Endothelial cell of umbilical vein (primary cell): ENCODE measurements around the gene VANGL2. TPM values are rescaled to one million over a fixed set of nuclear protein-coding genes. Genes with fewer than 3 reads are reported as not detected.

Experiments
- BruUV-seq: library from RNA; stranded (reverse); fragments of 400-500 nt; replicated peaks from 2 replicates; lab custom pipeline; 2021; lab: Mats Ljungman, UMichigan
- CTCF ChIA-PET: fragments of 300-600, 350-600 bp; sonication (Branson Sonifier 250); formaldehyde crosslinking; loops from one replicate; lab custom pipeline; 2021; ENCODE audit warnings: antibody characterized with exemption, inconsistent platforms; lab: Charles Lee
- POLR2A ChIA-PET: fragments of 300-600, 350-600 bp; sonication (Branson Sonifier 250); formaldehyde crosslinking; loops from one replicate; lab custom pipeline; 2021; ENCODE audit warnings: antibody characterized with exemption, inconsistent platforms; lab: Charles Lee
- DNase-seq: peaks from one replicate; pipeline ENCODE4 v3.0.0-alpha.2; 2011; ENCODE audit warnings: low read depth, low spot score
- FAIRE-seq: peaks from 2 replicates; lab custom pipeline; 2011; peaks lifted over from hg19 to GRCh38; lab: Jason Lieb, UNC
- H2AFZ ChIP-seq: 2 replicates; pipeline ENCODE4 v1.6.0; 2012; ENCODE audit warnings: low read depth, low read length, control low read depth, inconsistent platforms
- H3K27ac ChIP-seq: 2 replicates; pipeline ENCODE4 v1.5.1; 2011; ENCODE audit warnings: low read depth, mild to moderate bottlenecking, control low read depth, low read length, moderate library complexity; ENCODE audit not compliant: insufficient read depth
- H3K27me3 ChIP-seq, 2 experiments: 2 replicates each; pipeline versions ENCODE4 v1.6.0 to v1.6.1; 2011; ENCODE audit warnings: low read length in 2 of 2, mixed read lengths in 1 of 2; ENCODE audit not compliant: control insufficient read depth in 2 of 2, insufficient read depth in 2 of 2
- H3K36me3 ChIP-seq, 2 experiments: 2 replicates in 1 of 2; 3 replicates in 1 of 2; pipeline ENCODE4 v1.5.1; 2011; ENCODE audit warnings: low read length in 2 of 2, mild to moderate bottlenecking in 1 of 2, moderate library complexity in 1 of 2; ENCODE audit not compliant: control insufficient read depth in 2 of 2, insufficient read depth in 2 of 2; ENCODE audit errors: extremely low read depth in 1 of 2
- H3K4me1 ChIP-seq: 3 replicates; pipeline ENCODE4 v1.5.1; 2011; ENCODE audit warnings: mild to moderate bottlenecking, low read length; ENCODE audit not compliant: control insufficient read depth, insufficient read depth; ENCODE audit errors: extremely low read depth
- H3K4me2 ChIP-seq: 2 replicates; pipeline ENCODE4 v1.6.1; 2011; ENCODE audit warnings: low read length, control low read depth, mixed read lengths; ENCODE audit not compliant: insufficient read depth
- H3K4me3 ChIP-seq, 3 experiments: fragments of 200-600 bp in 1 of 3; sonication (generic), shearing (Covaris generic) in 1 of 3; replicated peaks in 1 of 3; 2 replicates each; pipeline ENCODE4 v1.5.1; 2011 to 2016; ENCODE audit warnings: control low read depth in 3 of 3, low read length in 3 of 3, mild to moderate bottlenecking in 2 of 3, inconsistent platforms in 1 of 3, low read depth in 1 of 3, moderate library complexity in 1 of 3; ENCODE audit not compliant: insufficient read depth in 1 of 3
- H3K79me2 ChIP-seq: 2 replicates; pipeline ENCODE4 v1.6.0; 2012; ENCODE audit warnings: low read length, inconsistent platforms; ENCODE audit not compliant: control insufficient read depth, insufficient read depth
- H3K9ac ChIP-seq: replicated peaks from 2 replicates; pipeline ENCODE3; 2011; ENCODE audit warnings: low read length, control low read depth; ENCODE audit not compliant: insufficient read depth; ENCODE audit errors: extremely low read depth
- H3K9me1 ChIP-seq: replicated peaks from 3 replicates; pipeline ENCODE4 v1.6.0; 2011; ENCODE audit warnings: mild to moderate bottlenecking, low read length; ENCODE audit not compliant: control insufficient read depth, insufficient read depth; ENCODE audit errors: extremely low read depth
- H3K9me3 ChIP-seq: replicated peaks from 2 replicates; pipeline ENCODE4 v1.5.1; 2012; ENCODE audit warnings: low read length, inconsistent platforms; ENCODE audit not compliant: control insufficient read depth, insufficient read depth
- H4K20me1 ChIP-seq: replicated peaks from 2 replicates; pipeline ENCODE3; 2011; ENCODE audit warnings: mild to moderate bottlenecking, low read length; ENCODE audit not compliant: control insufficient read depth, insufficient read depth; ENCODE audit errors: extremely low read depth
- EZH2 ChIP-seq: IDR thresholded peaks from 2 replicates; pipeline ENCODE4 v1.6.1; 2012; ENCODE audit warnings: borderline replicate concordance, low read depth, mild to moderate bottlenecking, moderate library complexity, low read length, inconsistent platforms; ENCODE audit not compliant: severe bottlenecking
- FOS ChIP-seq: IDR thresholded peaks from 2 replicates; pipeline ENCODE4 v1.6.1; 2011; ENCODE audit warnings: mild to moderate bottlenecking, low read length, moderate library complexity, borderline replicate concordance; ENCODE audit not compliant: insufficient read depth
- GATA2 ChIP-seq: IDR thresholded peaks from 2 replicates; pipeline ENCODE4 v1.7.0; 2011; ENCODE audit warnings: low read depth, mild to moderate bottlenecking, moderate library complexity, mixed read lengths, low read length; ENCODE audit not compliant: insufficient read length, insufficient read depth
- JUN ChIP-seq: IDR thresholded peaks from 2 replicates; pipeline ENCODE4 v1.6.1; 2011; ENCODE audit warnings: borderline replicate concordance, low read depth; ENCODE audit not compliant: insufficient read length, insufficient read depth
- MYC ChIP-seq: IDR thresholded peaks from one replicate; pipeline ENCODE4 v1.6.1; 2011; ENCODE audit warnings: mild to moderate bottlenecking, low read depth, low read length
- POLR2A ChIP-seq: IDR thresholded peaks from 2 replicates; pipeline ENCODE4 v1.6.1; 2012; ENCODE audit warnings: low read depth, mild to moderate bottlenecking, control low read depth, low read length
- POLR2AphosphoS5 ChIP-seq: IDR thresholded peaks from 2 replicates; pipeline ENCODE4 v1.6.1; 2012; ENCODE audit warnings: low read depth, mild to moderate bottlenecking, control low read depth, low read length, moderate library complexity; ENCODE audit not compliant: insufficient read depth
- dilution Hi-C: fragments of 300-500 bp; cut with MboI; formaldehyde crosslinking; loops from one replicate; pipeline ENCODE4 v1.15.0; 2019; ENCODE audit warnings: low sequenced_read_pairs; ENCODE audit not compliant: extremely low pct_ligation_motif_present
- intact Hi-C: fragments of 100-400 bp; cut with micrococcal nuclease; formaldehyde crosslinking; loops from one replicate; pipeline ENCODE4 v1.10.0; 2022
- polyA plus RNA-seq, 4 experiments: library from polyadenylated mRNA; depleted of rRNA in 3 of 4; stranded (reverse) in 3 of 4; unstranded in 1 of 4; fragments of >200 nt; gene quantifications; 2 replicates each; pipeline versions ENCODE4 v1.2.1 to v1.2.3, GENCODE V29; 2011 to 2012; ENCODE audit warnings: missing spikeins in 1 of 4
- total RNA-seq: library from RNA; stranded (reverse); gene quantifications from 2 replicates; pipeline ENCODE4 v1.2.3, GENCODE V29; 2021
- TF ChIP-seq, protein P1 (sequence below): IDR thresholded peaks from 2 replicates; pipeline ENCODE4 v1.6.1; 2011; ENCODE audit not compliant: insufficient read depth, insufficient read length
- TF ChIP-seq, protein P2 (sequence below), 2 donors: IDR thresholded peaks; 1 replicate in 1 of 2; 2 replicates in 1 of 2; pipeline ENCODE4 v1.5.1; 2011; ENCODE audit warnings: low read length in 2 of 2, mild to moderate bottlenecking in 2 of 2, moderate library complexity in 2 of 2, control low read depth in 1 of 2, inconsistent platforms in 1 of 2, low read depth in 1 of 2; ENCODE audit not compliant: insufficient read depth in 1 of 2; ENCODE audit errors: extremely low read depth in 1 of 2

The VANGL2 gene
- total and polyA plus RNA-seq, 2 donors (not counting 3 experiments of a cell fraction or from before 2014, with no cell fraction given), result 0.01 TPM; not detected in 1

DNA sequence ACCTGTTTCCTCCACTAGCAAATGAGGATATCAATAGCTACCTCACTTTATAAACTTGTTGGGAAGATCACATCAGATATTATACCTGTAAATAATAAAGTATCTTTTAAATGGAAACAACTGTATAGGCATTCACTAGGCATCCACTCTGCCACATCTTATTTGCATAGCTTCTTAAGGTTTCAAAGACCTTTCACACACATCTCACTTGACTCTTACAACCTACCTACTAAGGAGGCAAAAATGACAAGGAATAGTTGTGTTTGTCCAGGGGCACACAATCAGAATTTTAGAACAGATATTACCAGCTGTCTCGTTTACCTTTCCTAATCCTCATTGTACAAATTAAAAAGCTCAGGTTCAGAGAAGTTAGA is 51.5 kb downstream of the VANGL2 start:
- BruUV-seq, result no TSS peak

DNA sequence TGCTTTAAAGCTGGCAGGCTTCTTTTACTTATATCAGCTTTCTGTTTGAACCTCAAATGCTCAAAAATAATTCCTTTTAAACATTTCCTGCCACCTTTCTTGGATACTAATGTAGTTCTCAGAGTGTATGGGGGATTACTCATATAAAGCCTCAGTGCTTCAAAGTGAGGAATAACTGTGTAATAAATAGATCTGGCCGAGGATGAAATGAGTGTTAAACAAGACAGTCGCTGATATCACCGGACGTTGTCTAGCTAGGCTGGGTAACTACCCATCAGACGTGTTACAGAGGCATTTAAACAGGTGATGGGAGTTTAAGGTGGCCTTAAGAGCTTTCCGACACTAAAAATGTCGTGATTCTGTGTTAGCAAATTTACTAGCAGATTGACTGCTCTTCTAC is 53.1 kb downstream of the VANGL2 start:
- Histone ChIP-seq H3K27me3 (peaks cover 0 to 8% of the 10 kb centered on the region in 2 experiments), H4K20me1 (no peaks in the 10 kb centered on the region), H3K36me3 (no peaks in the 10 kb centered on the region), H3K9me3 (no peaks in the 10 kb centered on the region), H3K4me3 (no peak overlapping the region), H3K9ac (no peak overlapping the region), H2AFZ (no peak overlapping the region), H3K4me2 (no peak overlapping the region), H3K79me2 (no peaks in the 10 kb centered on the region), H3K9me1 (no peaks in the 10 kb centered on the region), H3K4me1 (no peaks in the 10 kb centered on the region), H3K27ac (no peak overlapping the region)
- POLR2A ChIA-PET, result no interaction called here
- CTCF ChIA-PET, result no interaction called here
- no TSS peak for BruUV-seq
- no peak for TF ChIP-seq POLR2AphosphoS5
- TF ChIP-seq, protein P1, sequence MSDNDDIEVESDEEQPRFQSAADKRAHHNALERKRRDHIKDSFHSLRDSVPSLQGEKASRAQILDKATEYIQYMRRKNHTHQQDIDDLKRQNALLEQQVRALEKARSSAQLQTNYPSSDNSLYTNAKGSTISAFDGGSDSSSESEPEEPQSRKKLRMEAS, result no peak
- no peak for TF ChIP-seq MYC
- no peak for TF ChIP-seq GATA2
- TF ChIP-seq POLR2A, result no peak
- TF ChIP-seq FOS, result no peak
- no peak for TF ChIP-seq JUN
- TF ChIP-seq, protein P2, sequence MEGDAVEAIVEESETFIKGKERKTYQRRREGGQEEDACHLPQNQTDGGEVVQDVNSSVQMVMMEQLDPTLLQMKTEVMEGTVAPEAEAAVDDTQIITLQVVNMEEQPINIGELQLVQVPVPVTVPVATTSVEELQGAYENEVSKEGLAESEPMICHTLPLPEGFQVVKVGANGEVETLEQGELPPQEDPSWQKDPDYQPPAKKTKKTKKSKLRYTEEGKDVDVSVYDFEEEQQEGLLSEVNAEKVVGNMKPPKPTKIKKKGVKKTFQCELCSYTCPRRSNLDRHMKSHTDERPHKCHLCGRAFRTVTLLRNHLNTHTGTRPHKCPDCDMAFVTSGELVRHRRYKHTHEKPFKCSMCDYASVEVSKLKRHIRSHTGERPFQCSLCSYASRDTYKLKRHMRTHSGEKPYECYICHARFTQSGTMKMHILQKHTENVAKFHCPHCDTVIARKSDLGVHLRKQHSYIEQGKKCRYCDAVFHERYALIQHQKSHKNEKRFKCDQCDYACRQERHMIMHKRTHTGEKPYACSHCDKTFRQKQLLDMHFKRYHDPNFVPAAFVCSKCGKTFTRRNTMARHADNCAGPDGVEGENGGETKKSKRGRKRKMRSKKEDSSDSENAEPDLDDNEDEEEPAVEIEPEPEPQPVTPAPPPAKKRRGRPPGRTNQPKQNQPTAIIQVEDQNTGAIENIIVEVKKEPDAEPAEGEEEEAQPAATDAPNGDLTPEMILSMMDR (IDR thresholded peaks at IDR 0.05; ENCODE audit: extremely low read depth in 1 of 2, insufficient read depth in 1 of 2, low read depth in 1 of 2, low read length in 2 of 2), result no peak
- no peak for TF ChIP-seq EZH2
- dilution Hi-C loops, result no loop called here
- DNase-seq, result no peak
- intact Hi-C loops, result no loop called here
- no peak for FAIRE-seq

More for the DNA sequence above, 51.5 kb downstream of the VANGL2 start:
- ChIA-PET CTCF (interaction anchor here (0.7 kb wide), 1 partner anchor 15 kb away, joined by 3 read pairs; no protein-coding TSS in a partner anchor), POLR2A (no interaction called here)
- no peaks in the 10 kb centered on the region for H3K36me3 ChIP-seq
- H3K4me3 ChIP-seq, result no peak overlapping the region
- H3K9me1 ChIP-seq, result no peaks in the 10 kb centered on the region
- peaks cover 0 to 5% of the 10 kb centered on the region in 2 experiments for H3K27me3 ChIP-seq
- FAIRE-seq (no peak), DNase-seq (no peak)
- no peak overlapping the region for H3K27ac ChIP-seq
- no peaks in the 10 kb centered on the region for H3K79me2 ChIP-seq
- TF ChIP-seq JUN, result no peak
- TF ChIP-seq, protein P1, result no peak
- no peak for TF ChIP-seq GATA2
- H3K9ac ChIP-seq, result no peak overlapping the region
- H3K4me1 ChIP-seq, result no peaks in the 10 kb centered on the region
- dilution Hi-C loops, result no loop called here
- no peak overlapping the region for H2AFZ ChIP-seq
- H4K20me1 ChIP-seq, result no peaks in the 10 kb centered on the region
- no peak overlapping the region for H3K4me2 ChIP-seq
- intact Hi-C loops, result no loop called here
- no peaks in the 10 kb centered on the region for H3K9me3 ChIP-seq
